Left lobe of liver (tissue), 2 donors: ENCODE results near the gene BANK1. TPM values are rescaled to one million over a fixed set of nuclear protein-coding genes. Genes with fewer than 3 reads are reported as not detected.

Experiments
- ATAC-seq: fragments of 200-7000 bp; cut with Tn5 transposase; one replicate; pipeline ENCODE4 v1.9.1; 2020; ENCODE audit warnings: mild to moderate bottlenecking, moderate library complexity
- DNase-seq: peaks from one replicate; pipeline ENCODE4 v3.0.0-alpha.2; 2020; ENCODE audit warnings: low spot score
- total RNA-seq: library from RNA; stranded (reverse); gene quantifications from one replicate; pipeline ENCODE4 v1.2.1, GENCODE V29; 2021
- donor health status: DM: no; HTN: no; CAD: no; lungs with moderate emphysema.
- donor health status: DM: no; HTN: yes; CAD: no.

BANK1 gene
- total RNA-seq, 1 donor from 2014 or later: 0.10 TPM

DNA sequence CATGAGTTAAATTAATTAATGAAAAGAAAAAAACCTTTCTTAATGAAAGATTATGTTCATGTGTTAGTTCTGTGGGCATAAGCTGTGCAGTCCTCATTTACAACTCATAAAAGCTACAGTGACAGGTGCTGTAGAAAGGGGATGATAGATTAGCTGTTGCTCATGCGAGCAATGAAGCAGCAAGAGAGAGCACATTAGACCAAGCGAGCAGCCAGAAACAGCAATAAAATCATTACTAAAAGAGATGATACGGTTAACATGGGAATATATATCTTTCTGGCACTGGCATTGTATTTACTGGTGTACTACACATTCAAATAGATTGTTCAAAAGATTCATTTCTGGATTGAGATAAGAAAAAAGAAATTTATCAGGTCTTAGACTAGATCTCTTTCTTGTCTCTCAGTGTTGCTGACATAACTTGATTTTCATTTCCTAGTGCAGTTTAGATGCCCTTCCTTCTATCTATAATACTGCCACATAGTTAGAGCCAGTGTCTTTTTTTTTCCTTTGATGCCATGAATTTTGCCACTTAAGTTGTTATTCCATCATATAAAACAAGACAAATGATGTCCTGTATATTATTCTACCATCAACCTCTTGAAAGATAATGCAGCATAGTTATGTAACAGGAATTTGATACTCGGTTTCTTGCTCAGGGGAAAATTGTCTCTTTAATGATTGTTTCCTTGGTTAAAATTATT is 164.6 kb downstream of the BANK1 start:
- ATAC-seq: no peak
- no peak for DNase-seq

DNA sequence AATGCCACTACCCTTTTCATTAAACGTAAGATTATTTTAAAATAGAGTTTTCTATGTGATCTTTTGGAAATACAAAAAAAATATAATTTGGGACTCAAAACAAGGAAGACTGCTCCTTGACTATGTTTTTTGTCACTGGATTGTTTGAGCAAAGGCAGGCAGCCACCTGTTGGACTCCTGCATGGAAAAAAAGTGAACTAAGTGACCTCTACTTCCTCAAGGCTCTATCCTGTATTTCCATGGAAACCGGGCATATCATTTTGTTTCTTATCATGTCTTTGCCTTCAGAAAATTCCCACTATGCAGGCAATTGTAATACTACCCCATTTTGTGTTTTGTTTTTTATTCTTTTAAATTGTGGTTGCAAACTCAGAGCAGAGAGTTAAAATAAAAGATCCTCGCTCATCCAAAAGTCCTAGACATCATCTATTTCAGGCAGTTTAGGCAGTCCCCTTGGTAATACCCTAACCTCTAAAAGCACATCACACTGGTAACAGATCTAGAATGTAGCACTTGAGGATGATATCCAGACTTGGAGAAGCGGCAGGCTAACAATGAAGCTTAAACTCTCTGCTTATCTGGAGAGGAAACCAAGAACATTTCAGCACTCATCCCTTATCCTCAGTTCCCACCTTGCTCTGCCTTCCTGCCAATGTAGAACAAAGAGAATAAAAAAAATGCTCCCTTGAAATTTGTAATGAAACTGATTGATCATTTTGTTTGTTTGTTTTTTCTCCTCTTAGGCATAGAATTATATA is 165.7 kb downstream of the BANK1 start:
- DNase-seq: no peak
- ATAC-seq: no peak

DNA sequence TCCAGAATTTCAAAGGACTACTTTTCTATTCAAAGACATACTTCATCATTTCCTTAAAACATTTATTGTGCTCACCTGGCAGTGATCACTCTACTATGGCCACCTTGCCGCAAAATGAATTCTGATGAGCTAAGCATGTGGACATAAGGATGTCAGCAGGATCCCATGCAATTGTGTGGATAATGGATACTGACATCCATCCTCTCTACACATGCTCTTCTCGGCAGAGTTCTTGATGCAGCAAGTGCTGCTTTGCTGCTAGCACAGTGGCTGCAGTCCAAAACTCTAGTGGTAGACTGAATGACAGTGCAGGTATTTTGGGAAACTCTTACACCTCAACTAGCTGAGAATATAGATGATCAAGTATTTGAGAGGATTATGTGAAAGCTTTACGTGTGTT is 168.0 kb downstream of the BANK1 start:
- ATAC-seq: no peak
- DNase-seq: no peak

DNA sequence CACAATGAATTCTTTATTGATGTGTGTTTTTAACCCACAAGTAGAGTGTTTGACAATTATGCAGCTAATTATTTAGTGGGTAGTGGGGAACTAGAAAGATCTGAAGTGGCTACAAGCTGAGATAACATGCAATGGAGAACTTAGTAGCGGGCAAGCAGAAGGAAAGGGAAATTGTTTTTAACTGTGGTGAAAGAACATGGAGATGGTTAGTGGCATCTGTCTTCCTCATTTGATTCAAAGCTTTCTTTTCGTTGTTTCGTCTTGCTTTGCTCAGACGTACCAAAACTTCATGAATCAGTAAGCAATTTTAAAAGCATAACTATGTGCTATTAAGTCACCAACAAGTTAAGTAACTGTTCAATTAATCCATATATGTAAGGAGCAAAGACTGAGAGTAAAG is 169.9 kb downstream of the BANK1 start:
- no peak for DNase-seq
- ATAC-seq: no peak

DNA sequence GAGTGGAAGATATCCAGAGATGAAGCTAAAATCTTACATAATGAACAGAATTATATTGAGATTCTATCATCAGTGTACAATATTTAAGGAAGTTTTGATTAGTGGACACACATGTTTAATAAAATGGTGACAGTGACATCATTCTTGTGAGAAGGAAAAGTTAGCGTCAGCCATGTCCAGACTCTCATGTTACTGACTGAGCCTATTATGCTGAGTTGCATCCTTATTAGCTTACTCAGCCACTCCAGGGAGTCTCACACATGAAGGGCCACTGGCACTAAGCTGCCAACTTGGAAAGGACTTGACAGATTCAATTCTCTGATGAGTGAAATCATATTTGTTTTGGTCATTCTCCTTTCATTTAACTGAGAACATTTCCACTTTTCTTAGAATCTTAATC is 170.6 kb downstream of the BANK1 start:
- ATAC-seq: no peak
- DNase-seq: no peak

DNA sequence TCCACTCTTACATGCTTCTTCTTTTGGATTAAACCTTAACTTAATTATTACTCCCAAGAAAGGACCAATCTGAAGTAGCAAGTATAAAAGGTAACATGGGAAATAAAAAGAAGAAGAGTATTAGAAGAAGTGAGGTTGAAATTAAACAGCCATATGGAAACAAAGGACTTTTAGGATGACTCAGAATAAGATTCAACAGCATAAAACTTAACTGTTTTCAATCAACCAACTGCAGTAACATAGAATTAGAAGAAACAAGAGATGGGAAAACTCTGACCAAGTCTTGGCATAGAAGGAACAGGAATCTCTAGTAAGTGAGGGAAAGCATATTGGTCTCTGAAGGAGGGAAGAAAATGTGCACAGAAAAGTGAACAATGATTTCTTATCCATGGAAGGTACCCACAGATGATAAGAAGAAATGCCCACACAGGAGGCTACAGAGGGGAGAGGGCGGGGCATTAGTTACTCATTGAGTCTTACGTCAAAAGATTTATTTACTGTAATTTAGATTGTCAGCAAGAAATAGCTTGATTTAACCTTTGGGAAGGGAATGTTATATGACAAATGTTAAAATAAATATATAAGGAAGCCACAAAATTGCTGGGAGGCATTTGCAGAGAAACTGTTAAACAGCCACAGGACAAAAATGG is 177.3 kb downstream of the BANK1 start:
- ATAC-seq (no peak), DNase-seq (no peak)

DNA sequence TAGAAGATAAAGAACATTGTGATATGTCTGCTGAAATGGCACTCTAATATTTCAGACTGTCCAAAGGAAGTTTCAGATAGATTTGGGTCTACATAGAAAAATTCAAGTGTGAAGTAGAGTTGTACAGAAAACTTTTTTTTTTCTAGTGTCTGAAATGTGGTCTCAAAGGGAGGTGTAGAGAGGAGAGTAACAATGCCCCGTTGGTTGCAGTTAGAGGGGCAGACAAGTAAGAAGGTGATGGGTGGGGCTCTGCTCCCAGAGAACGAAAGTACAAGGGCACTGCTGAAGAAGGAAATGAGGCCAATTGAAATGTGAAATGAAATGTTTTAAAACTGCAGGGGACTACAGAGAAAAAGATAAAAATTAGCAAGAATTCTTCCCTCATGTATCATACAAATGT is 177.8 kb downstream of the BANK1 start:
- no peak for ATAC-seq
- DNase-seq: no peak

DNA sequence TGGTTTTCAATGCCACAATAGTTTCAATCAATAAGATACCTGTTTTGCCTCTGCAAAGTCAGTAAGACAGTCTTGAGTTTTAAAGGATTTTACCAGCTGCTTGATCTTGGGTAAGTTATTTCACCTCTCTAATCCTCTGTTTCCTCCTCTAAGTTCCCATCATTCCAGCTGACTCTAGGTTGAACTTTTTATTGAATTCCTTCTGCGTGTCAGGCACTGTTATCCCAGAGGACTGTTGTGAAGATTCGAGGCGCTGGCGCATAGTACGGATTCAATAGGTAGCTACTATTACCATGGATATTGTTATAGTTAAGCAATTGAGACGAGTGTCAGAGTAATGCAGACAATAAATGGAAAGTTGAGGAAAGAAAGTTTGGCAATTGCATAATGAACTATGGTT is 179.4 kb downstream of the BANK1 start:
- DNase-seq (no peak), ATAC-seq (no peak)

DNA sequence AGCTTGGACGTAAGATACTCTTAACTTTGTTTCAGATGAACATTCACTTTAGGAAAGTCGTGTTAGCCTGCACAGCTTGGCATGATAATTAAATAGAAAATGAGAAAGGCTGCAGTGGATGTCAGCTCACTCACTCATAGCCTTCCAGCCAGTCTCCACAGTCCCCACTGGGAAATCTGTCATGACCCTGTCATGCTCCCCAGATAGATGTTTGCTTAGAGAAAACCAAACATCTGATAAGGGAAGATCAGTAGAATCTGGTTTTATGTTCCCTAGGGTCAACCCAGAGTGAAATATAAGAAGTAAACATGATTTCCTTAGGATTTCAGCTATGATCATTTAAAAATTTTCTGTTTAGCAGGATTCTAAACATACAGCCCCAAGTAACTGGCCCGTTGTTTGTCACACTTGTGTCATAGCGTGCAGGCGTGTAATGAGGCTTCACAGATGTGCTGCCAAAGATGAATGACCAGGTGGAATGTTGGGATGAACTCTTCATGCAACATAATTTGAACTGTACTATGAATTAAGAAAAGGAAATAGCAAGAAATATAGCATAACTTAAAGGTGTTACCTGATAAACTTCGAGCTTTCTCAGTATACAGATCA is 180.1 kb downstream of the BANK1 start:
- ATAC-seq: no peak
- no peak for DNase-seq

DNA sequence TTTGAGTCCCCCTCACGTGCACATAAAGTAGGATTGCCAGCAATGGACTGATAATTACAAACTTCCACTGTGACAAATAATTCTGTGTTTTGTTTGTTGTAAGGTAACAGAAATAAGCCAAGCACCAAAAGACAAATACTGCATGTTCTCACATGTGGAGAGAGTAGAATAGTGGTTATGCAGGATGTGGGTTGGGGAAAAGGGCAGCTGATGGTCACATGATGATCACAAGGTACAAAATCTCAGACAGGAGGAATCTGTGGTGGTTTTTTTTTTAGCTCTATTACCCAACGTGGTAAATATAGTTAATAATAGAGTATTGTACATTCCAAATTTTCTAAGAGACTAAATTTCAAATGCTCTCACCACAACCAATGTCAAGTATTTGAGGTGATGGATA is 182.3 kb downstream of the BANK1 start:
- DNase-seq: no peak
- no peak for ATAC-seq

DNA sequence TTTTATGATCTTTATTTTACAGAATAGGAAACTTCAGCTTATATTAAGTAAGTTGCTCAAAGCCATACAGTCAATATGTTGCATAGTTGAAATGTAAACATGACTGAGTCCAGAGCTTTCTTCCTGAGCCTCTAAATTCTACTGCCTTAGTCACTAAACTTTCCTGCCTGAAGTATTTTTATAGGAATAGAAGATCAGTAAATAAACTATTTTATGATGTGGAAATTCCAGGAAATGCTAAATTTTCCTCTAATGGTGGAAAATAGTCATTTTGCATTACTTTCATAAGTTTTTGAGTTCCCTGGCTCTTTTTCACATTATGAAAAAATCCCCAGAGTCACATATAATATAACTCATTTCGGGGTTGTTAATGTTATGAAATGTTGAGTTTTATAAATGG is 182.8 kb downstream of the BANK1 start:
- ATAC-seq: no peak
- DNase-seq: no peak

DNA sequence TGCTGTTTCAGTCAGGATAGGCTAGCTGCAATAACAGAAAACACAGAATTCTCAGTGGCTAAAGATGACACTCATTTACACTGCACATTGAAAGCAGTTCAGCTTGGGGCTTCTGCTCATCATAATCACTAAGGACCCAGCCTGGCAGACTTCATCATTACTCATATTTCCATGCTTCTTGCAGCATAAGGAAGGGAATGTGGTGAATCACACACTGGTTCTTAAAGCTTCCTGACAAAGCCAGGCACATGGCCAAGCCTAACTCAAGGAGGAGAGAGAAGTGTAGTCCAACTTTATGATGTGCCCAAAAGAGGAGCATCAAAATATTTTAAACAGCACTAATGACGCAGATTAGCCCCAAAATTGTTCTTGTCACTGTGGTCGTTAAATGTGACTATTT is 186.5 kb downstream of the BANK1 start:
- no peak for ATAC-seq
- no peak for DNase-seq

DNA sequence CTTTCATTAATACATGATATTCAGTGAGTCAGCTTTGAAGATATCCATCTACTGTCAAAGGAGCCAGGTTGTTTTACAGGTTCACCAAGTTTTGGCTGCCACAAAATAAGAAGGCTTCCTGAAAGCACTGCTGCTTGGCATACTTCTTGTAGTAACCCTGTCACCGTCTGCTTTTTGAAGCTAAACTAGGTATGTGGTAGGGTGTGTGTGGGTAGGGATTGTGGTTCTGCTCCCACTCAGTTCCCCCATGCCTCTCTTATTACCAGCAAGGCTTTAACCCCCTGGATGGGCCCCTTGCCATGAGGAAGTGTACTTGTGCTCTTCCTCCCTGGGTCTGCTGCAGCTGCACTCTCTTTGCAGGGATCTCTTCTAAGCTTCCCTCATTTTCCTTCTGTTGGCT is 191.2 kb downstream of the BANK1 start:
- DNase-seq: no peak
- ATAC-seq: no peak

DNA sequence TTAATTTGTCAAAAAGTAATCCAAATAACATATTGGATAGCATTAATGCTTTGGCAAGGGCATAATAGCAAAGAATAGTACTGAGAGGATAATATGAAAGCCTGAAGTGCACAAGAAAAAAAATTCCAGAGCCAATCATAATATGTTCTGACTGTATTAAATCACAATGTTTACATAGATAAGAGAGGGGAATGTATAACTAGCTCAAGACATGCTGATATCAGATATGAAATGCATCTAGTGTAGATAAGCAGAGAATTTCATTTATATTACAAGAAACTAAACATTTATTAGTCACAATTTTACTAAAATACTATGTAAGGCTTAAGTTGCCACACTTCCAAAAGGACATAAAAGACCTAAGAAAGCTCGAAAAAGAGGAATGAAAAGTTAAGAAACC is 193.3 kb downstream of the BANK1 start:
- no peak for ATAC-seq
- DNase-seq: no peak

DNA sequence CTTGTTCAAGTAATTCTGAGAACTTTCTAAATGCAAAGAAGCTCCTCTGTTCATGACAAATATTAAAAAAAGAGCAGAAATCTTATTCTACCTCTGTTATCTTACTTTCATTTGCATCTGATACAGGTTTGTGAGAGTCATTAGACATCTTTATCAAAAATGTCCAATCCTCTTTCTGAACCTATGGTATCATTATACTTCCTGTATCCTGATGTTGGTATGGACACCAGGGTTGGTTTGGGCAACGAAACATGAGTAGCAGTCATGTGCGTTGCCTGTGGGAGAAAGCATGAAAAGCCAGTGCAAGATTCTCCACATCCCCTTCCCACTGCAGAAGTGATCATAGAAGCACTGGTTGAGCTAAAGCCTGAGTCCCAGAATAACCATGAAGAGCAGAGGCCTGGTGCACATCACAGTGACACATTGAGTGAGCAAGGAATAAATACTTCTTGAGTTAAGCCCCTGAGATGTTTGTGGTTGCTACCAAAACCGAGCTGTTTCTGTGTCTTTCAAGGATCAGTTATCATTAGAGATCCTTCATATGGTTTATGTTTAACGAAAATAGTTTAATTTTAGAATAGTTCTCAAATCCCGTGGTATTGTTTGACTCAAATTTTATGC is 197.2 kb downstream of the BANK1 start:
- ATAC-seq: no peak
- no peak for DNase-seq

DNA sequence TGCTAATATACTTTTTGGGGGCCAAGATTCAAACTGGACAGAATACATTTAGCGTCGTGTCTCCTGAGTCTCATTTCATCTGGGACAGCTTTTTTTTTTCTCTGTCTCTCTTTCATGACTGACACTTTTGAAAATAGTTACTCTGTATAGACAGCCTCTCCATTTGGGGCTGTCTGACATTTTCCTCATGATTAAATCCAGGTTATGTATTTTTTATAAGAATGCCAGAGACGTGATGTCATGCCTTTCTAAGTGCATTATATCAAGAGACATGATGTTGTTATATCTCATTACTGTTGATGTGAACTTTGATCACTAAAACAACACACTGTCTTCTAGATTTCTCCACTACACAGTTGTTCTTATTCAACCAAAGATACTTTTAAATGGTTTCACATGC is 199.0 kb downstream of the BANK1 start:
- no peak for DNase-seq
- no peak for ATAC-seq

DNA sequence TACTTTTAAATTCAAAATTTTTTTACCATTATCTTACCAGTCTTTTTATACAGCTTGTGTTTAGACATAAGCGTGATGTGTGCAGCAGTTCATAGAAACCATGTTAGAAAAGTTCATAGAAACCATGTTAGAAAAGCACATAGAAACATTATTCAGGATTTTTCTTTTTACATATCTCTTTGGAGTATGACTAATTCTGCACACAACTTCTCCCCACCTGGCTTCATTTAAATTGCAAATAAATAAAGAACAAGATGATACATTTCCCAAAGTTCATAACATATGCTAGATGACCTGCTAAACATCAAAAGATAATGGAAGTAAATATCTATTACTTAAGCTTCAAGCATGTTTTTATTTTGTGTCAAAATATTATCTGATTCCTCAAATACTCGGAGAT is 201.9 kb downstream of the BANK1 start:
- DNase-seq: no peak
- no peak for ATAC-seq

DNA sequence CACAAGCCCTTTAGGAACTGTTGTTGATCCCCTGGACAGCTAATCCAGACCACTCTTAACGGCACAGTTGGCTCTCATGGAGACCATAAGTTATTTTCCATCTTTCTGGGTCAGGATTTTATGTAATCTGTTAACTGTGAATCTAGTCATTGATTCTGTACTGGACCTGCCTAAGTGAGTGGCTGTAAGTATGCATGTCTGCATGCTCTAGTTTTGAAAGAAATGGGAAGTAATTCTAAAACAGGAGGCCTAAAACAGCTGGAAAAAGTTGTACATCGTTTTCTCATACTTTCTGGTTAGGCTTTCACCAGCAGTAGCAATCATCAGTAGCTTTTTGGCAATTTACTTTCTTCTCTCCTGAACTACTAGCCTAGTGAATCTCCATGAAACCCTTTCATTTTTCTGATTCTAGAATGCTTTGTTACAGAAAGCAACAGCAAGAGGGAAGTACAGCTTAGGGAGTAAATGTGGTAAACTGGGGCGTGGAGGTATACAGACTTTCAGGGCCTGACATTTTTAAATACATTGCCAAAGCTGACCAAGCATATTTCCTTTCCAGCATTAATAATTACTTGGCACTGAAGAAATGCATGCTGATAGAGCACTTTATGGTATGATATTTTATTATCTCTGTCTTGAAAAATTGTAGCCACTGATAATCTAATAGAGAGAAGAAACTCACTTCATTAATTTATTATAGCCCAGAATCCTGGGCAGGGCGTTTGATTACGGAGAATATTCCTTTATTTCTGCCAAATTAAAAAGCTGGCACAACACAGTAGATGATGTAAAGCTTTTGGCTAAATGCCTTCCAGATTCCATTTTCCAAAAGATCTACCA is 202.7 kb downstream of the BANK1 start:
- no peak for DNase-seq
- no peak for ATAC-seq

DNA sequence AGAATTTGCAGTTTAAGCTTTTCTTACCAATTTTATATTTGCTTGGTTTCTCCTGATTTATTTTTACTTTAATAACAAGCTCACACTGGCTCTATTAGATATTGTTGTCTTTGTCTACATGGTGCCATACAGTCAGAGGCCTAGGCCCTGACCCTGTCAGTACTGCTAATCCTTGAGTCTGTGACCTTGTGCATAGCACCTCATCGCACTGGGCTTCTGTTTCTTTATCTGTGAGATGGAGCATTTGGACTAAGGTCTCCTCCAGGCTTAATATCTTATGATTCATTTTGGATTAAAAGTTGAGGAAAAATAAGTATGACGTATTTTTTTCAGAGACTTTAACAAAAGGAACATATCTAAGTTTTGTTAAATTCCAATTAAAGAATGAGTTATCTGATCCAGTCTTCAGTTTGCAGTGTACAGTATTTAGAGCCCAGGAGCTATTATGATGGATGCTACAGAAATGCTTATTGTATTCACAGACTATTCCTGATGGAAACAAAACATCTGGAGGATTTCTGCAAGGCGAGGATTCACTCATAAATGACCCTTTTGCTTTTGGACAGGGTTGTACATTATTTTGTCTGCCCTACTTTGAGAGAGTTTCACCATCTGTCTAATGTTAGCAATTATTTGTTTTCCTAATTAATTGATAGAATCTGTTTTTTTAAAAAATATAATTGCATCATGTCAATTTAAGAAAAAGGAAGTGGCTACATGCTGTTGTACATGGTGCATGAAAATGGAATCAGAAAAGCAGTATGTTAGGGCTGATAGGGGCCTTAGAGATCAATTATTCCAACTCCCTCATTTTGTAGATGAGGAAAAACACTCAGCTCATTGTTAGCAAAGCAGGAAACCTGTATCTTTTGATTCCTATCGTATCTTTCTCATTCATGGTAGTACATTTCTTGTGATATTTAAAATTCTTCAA is 203.6 kb downstream of the BANK1 start:
- no peak for DNase-seq
- ATAC-seq: no peak
